Thoracic aorta (tissue), 2 donors: ENCODE results near the gene PRDM16. TPM values are rescaled to one million over a fixed set of nuclear protein-coding genes. Genes with fewer than 3 reads are reported as not detected.

Experiments used
- ATAC-seq: fragments of 150-250 bp; one replicate; pipeline ENCODE4 v1.8.0; 2017; ENCODE audit warnings: low read depth; ENCODE audit not compliant: insufficient number of reproducible peaks, low FRiP score
- DNase-seq: peaks from one replicate; pipeline ENCODE4 v3.0.0-alpha.2; 2020; ENCODE audit warnings: low spot score
- H3K27ac ChIP-seq, 2 donors: fragments of 200-600 bp; sonication (generic); 1 replicate in 1 of 2; 2 replicates in 1 of 2; pipeline ENCODE4 v1.5.1; 2016; ENCODE audit warnings: mild to moderate bottlenecking in 2 of 2, moderate library complexity in 2 of 2
- H3K27me3 ChIP-seq: fragments of 200-600 bp; sonication (generic); replicated peaks from 2 replicates; pipeline ENCODE4 v1.6.0; 2016; ENCODE audit warnings: mild to moderate bottlenecking; ENCODE audit not compliant: insufficient read depth
- H3K36me3 ChIP-seq: fragments of 200-600 bp; sonication (generic); one replicate; pipeline ENCODE4 v1.5.1; 2016
- H3K4me1 ChIP-seq, 2 donors: fragments of 200-600 bp; sonication (generic); 1 replicate in 1 of 2; 2 replicates in 1 of 2; pipeline versions ENCODE4 v1.5.1 to v1.6.0; 2016; ENCODE audit warnings: low read depth in 2 of 2, mild to moderate bottlenecking in 1 of 2; ENCODE audit not compliant: control insufficient read depth in 1 of 2
- H3K4me3 ChIP-seq: fragments of 200-600 bp; sonication (generic); 2 replicates; pipeline ENCODE4 v1.5.1; 2016; ENCODE audit warnings: mild to moderate bottlenecking
- H3K9me3 ChIP-seq: fragments of 200-600 bp; sonication (generic); 2 replicates; pipeline ENCODE4 v1.5.1; 2016
- total RNA-seq, 2 donors: library from RNA; depleted of rRNA; stranded (reverse); fragments of >200 nt; gene quantifications; one replicate each; pipeline versions ENCODE4 v1.1.0 to v1.2.3, GENCODE V29; 2016
- TF ChIP-seq, protein P1 (sequence below): fragments of 200-600 bp; sonication (generic); IDR thresholded peaks from one replicate; pipeline ENCODE4 v1.5.1; 2019; ENCODE audit warnings: antibody characterized with exemption

The PRDM16 gene
- total RNA-seq, 2 donors from 2014 or later, result 68.9 to 85.4 TPM

DNA sequence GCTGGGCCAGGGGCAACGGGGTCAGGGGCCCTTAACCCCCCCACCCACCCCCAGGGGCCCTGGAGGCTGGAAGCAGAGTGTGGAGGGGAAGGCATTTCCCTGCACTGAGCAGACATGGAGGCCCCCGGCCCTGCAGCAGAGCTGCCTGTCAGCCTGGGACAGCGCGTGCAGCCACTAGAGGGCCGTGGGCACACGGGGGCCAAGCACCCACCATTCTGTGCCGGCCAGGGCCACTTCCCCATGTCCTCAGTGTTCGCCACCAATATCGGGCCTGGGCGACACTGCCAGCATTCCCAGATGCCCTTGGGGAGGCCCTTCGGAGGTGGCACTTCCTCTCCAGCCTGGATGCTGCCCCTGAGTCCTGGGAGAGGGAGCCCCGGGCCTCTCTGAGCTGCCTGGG lies 362.3 kb downstream of the PRDM16 start:
- H3K27ac ChIP-seq, result no peak overlapping the region
- DNase-seq, result no peak
- peaks cover 65% of the 10 kb centered on the region for H3K36me3 ChIP-seq

DNA sequence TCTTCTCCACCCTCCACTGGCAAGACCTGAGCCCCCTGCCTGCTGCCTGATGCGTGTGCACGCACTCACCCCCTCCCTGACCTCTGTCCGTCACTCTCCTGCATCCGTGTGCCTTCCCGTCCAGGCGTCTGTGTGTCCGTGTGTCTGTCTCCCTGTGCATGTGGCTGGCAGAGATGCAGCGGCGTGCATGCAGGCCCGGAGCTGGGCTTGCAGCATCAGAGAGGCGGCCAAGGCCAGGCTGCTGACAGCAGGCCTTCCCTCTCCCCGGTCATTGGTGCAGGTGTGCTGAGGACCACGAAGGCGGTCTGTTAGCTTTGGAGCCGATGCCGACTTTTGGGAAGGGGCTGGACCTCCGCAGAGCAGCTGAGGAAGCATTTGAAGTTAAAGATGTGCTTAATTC lies 362.7 kb downstream of the PRDM16 start:
- Histone ChIP-seq H3K36me3 (peaks cover 61% of the 10 kb centered on the region), H3K4me1 (no peaks in the 10 kb centered on the region), H3K9me3 (no peaks in the 10 kb centered on the region), H3K27me3 (no peaks in the 10 kb centered on the region), H3K4me3 (no peak overlapping the region), H3K27ac (no peak overlapping the region)
- DNase-seq, result no peak
- no peak for ATAC-seq
- TF ChIP-seq, protein P1, sequence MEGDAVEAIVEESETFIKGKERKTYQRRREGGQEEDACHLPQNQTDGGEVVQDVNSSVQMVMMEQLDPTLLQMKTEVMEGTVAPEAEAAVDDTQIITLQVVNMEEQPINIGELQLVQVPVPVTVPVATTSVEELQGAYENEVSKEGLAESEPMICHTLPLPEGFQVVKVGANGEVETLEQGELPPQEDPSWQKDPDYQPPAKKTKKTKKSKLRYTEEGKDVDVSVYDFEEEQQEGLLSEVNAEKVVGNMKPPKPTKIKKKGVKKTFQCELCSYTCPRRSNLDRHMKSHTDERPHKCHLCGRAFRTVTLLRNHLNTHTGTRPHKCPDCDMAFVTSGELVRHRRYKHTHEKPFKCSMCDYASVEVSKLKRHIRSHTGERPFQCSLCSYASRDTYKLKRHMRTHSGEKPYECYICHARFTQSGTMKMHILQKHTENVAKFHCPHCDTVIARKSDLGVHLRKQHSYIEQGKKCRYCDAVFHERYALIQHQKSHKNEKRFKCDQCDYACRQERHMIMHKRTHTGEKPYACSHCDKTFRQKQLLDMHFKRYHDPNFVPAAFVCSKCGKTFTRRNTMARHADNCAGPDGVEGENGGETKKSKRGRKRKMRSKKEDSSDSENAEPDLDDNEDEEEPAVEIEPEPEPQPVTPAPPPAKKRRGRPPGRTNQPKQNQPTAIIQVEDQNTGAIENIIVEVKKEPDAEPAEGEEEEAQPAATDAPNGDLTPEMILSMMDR, result no peak

More for the DNA sequence above, 362.3 kb downstream of the PRDM16 start:
- TF ChIP-seq, protein P1, result no peak
- Histone ChIP-seq H3K27me3 (no peaks in the 10 kb centered on the region), H3K9me3 (no peaks in the 10 kb centered on the region), H3K4me3 (no peak overlapping the region), H3K4me1 (no peaks in the 10 kb centered on the region)
- no peak for ATAC-seq

DNA sequence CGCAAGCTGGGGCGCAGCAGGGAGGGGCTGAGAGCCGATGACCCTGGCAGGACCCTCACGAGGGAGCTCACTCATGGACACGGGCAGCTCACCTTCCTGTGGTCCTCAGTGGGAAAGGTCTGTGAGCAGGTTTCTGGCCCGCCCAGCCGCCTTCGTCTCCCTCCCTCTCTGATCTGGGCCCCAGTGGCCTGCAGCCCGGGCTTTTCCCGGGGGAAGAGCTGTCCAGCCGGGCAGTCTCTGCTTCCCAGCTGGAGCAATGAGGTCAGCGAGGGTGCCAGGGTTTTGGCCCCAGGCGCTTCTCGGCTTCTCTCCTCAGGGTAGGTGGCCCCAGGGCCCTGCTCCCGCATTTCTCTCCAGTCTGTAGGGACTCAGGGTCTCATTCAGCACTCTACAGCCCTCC lies 363.3 kb downstream of the PRDM16 start:
- Histone ChIP-seq H3K27ac (no peak overlapping the region), H3K4me1 (no peaks in the 10 kb centered on the region), H3K4me3 (no peak overlapping the region), H3K9me3 (no peaks in the 10 kb centered on the region), H3K27me3 (no peaks in the 10 kb centered on the region), H3K36me3 (peaks cover 55% of the 10 kb centered on the region)
- no peak for DNase-seq
- ATAC-seq, result no peak
- TF ChIP-seq, protein P1, result no peak

DNA sequence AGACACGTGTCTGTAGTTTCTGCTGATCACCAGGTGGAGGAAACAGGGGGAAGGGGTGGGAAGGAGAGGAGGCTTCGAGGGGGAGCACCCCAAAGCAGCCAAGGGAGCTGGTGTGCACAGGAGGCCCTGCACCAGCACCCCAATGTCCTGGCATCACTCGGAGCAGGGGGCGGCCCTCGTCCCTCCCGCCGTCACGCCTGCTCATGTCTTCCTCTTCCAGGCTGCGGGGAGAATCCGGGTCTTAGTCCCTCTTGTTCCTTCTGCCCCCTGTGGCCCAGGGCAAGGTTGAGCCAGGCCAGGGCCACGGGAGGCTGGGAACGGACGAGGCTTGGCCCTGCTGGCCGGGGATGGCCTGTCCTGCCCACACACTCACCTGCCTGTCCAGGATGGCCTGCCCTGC lies 364.1 kb downstream of the PRDM16 start:
- ATAC-seq (no peak), DNase-seq (no peak)
- Histone ChIP-seq H3K4me1 (no peaks in the 10 kb centered on the region), H3K9me3 (no peaks in the 10 kb centered on the region), H3K4me3 (no peak overlapping the region), H3K27ac (no peak overlapping the region), H3K27me3 (no peaks in the 10 kb centered on the region), H3K36me3 (peaks cover 47% of the 10 kb centered on the region)
- TF ChIP-seq, protein P1, result no peak

DNA sequence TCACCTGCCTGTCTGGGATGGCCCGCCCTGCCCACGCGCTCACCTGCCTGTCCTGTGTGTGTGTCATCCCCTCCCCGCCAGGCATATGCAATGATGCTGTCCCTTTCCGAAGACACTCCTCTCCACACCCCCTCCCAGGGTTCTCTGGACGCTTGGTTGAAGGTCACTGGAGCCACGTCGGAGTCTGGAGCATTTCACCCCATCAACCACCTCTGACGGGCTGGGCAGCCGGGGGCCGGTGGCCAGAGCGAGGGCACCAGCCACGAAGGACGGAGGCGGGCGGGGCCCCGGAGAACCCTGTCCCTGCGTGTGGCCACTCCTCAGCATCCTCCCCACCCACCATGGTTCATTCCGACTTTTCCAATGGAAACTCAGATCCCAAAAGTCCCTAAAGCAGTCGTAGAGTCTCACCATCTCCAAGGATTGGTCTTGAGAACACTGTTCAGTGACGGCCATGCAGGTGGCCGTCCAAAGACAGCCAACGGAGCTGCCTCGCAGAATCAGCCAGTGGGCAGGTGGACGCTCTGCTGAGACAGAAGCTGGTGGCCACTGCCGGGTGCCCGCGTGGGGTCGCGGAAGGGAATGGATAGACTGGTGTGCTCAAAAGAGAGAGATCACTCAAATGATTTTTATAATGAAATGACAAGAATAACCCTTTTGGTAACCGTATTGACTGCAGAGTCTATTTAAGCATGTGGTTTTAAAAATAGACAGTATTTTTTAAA lies 364.8 kb downstream of the PRDM16 start:
- Histone ChIP-seq H3K27ac (no peak overlapping the region), H3K4me3 (no peak overlapping the region), H3K27me3 (no peaks in the 10 kb centered on the region), H3K4me1 (no peaks in the 10 kb centered on the region), H3K36me3 (peaks cover 42% of the 10 kb centered on the region), H3K9me3 (no peaks in the 10 kb centered on the region)
- ATAC-seq, result no peak
- DNase-seq, result no peak
- TF ChIP-seq, protein P1, result no peak
